ENCODE results near the gene MFAP1.

- TF ChIP-seq, protein P1, sequence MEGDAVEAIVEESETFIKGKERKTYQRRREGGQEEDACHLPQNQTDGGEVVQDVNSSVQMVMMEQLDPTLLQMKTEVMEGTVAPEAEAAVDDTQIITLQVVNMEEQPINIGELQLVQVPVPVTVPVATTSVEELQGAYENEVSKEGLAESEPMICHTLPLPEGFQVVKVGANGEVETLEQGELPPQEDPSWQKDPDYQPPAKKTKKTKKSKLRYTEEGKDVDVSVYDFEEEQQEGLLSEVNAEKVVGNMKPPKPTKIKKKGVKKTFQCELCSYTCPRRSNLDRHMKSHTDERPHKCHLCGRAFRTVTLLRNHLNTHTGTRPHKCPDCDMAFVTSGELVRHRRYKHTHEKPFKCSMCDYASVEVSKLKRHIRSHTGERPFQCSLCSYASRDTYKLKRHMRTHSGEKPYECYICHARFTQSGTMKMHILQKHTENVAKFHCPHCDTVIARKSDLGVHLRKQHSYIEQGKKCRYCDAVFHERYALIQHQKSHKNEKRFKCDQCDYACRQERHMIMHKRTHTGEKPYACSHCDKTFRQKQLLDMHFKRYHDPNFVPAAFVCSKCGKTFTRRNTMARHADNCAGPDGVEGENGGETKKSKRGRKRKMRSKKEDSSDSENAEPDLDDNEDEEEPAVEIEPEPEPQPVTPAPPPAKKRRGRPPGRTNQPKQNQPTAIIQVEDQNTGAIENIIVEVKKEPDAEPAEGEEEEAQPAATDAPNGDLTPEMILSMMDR (IDR thresholded peaks at IDR 0.05 in 4 of 5, conservative IDR thresholded peaks at IDR 0.05 in 1 of 5) = no peak
- TF ChIP-seq POLR2A (IDR thresholded peaks at IDR 0.05) = no peak
Observed at GRCh38 chr15:43808960-43809678, 15.4 kb downstream of the MFAP1 start.

All from gastrocnemius medialis (tissue), 4 donors.